NCI-H1694 treated with DMSO at 0.1 percent for 48 hours (cell line): ENCODE measurements around the gene ZBTB20.
"Not testable (repeated sequence)": the region's sequence is repeated elsewhere in the genome, so short reads cannot be mapped to it uniquely, and the experiment has no call there.

ENCODE experiments used
- DNase-seq: peaks from one replicate; lab custom pipeline; 2025; lab: John Stamatoyannopoulos, UW

ZBTB20 gene

DNA sequence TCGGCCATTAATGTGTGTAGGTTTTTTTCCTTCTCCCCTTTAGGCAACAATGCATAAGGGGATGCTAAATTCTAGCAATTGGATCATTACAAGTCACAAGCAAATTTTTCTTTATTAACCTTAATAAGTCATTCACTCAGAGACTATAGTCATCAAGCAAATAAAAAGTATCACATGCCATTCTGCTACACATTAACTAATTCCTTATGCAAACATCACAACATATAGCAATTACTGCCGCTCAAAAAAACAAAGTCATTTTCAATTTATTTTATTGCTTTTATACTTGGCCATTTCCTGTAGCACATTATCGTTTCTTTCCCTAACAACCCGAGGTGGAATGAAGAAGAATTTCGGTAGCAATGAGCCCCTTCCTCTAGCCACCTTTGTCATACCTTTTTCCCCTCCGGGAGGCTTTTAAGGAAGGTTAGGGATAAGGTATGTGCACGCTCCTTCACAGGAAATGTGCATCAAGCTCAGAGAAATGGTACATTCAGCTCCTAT is 432.1 kb downstream of the ZBTB20 start:
- no peak for DNase-seq

DNA sequence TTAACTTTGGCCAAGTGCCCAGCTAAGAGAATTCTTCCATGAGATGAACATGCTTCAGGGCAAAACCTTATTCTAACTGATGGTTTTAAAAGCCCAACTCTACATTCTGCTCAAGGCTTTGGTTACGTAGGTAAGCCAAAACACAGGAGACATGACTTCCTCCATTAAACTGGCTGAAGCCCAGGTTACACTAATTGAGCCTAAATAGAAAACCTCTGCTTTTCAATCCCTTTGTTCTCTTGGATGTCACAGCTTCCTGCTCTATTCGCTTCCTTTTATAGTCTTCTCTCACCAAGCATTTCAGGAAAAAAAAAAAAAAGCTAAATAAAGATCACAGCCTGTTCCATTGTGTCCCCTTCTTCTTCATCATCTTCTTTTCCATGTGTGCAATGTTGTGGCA is 432.9 kb downstream of the ZBTB20 start:
- no peak for DNase-seq

DNA sequence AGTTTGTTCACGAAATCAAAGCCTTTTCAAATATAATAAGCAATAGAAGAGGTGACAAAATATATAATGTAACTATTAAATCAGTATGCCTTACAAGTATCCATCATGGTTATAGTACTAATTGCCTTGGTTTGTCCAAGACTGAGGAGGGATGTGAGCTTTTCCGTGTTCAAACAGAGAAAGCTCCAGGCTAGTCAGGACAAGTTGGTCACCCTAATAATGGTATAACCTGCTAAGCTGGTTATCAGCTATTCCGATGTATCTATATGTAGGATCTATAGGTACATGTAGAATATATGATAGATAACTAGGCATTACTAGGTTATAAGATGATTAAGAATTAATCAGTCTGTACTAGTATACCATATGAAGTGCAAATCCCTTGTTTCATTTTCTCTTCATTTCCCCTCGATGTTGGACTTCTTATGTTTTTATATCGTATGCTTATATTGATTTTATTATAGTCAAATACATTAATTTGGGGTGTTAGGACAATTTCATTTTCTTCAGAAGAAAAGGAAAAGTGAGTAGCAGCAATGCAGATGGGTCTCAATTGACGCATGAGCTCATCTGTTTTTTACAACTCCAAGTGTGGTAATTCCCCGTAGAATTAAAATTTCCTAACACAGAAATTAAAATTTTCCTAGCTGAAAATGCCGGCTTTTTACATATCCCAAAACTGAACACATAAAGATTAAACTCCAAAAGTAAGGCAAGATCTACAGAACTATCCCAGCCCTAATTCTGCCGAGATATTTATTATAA is 434.2 kb downstream of the ZBTB20 start:
- DNase-seq, result no peak

- no peak for DNase-seq
These were observed 435.7 kb downstream of the ZBTB20 start for GRCh38 chr3:114711321-114711886.

GRCh38 chr3:114709102-114709501 is 438.0 kb downstream of the ZBTB20 start:
- no peak for DNase-seq

DNA sequence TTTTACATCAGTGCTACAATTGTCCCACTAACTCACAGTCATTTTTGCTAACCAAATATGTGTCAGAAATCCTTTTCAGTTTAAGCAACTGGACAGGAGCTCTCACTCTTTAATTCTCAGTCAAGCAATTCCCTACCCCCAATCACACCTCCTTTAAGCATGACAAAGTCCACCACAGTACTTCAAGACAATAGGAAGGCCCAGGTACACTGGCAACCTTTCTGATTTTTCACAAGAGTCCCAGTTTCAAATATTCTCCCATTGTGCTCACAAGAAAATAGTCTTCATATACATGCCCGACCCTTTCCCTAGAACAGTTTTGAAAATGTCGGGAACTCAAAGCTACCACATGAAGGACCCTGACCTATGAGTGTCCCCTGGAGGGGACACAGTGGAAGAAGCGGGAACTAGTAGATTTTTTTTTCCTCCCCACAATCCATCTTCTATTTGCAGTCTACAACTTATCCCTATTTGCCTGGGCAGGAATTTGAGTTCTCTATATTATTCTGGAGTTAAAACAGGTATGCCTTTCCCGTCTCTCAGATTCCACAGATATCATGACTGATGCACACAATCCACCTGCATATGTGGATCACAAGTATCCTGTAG is 439.7 kb downstream of the ZBTB20 start:
- DNase-seq, result no peak

DNA sequence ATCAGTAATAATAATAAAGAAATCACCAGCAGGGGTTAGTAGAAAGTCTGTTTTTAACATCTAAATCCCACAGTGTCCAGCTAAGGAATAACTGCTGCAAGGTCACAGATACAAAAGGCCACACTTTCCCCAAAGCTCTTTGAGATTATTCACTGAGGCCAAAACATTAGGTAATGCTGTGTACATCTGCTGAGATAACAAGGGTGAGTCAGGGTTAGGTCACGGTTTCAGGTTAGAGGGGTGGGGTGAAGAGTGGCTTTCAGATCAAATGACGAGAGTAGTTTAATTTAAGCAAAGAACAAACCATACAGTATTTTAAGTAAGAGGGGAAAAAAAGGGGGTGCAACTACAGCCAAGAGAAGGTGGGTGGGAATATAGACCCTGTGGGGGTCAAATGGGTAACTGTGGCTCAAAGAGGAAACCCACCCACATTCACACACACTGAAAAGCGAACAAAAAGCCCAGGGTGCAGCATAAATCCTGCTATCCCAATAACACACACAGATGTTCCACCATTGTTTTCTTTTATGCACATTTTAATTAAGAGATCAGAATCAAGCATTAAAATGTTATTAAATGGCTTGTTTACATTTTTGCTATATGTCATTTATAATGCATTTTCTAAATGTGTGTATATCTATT is 440.4 kb downstream of the ZBTB20 start:
- no peak for DNase-seq

DNA sequence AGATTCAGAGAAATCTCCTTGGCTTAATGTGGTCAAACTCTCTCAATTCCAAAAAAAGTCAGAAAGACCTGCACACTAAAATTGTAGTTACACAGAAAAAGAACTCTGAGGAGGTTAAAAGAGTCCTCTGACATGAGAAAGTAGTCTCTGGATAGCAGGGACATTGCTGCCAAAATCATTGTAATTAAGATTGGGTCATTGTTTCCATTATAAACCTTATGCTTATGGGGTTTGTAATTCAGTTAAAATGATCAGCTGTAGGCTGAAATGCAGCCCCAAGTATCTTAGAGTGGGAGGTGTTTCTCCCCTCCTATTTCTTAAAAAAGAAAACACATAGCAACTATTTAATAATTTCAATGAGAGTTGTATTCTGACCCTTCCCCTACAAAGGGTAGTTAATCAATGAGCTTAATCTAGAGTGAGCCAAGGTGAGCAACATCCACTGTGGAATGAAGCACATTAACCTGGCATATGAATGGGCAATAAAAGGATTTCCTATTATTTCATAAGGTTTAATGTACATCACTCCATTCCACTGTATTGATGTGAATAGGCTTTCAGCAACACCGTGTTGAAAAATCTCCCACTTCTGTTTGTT is 446.4 kb downstream of the ZBTB20 start:
- no peak for DNase-seq

- no peak for DNase-seq
These were observed 448.7 kb downstream of the ZBTB20 start for GRCh38 chr3:114698146-114699105.

GRCh38 chr3:114697401-114697800 is 449.7 kb downstream of the ZBTB20 start:
- no peak for DNase-seq

- no peak for DNase-seq
These were observed 452.8 kb downstream of the ZBTB20 start for GRCh38 chr3:114694251-114694650.

DNA sequence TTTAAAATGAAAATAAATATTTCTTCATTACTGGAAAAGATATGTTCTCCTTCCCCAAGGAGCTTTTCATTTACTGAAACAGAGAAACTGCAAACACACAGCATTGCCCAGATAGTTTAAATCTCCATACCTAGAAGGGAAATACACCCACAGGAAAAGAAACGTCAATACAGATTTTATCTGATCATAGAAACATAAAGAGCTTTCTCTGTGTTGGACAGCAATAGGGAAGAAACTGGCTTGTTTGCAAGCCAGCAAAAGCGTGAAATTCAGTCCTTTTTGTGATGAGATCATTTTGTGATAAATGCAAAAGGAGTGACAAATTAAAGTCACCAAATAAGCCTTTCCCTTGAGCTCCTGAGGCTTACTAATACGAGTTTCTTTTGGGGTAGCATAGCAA is 455.2 kb downstream of the ZBTB20 start:
- DNase-seq, result no peak

GRCh38 chr3:114690911-114691310 is 456.2 kb downstream of the ZBTB20 start:
- DNase-seq, result no peak

GRCh38 chr3:114687151-114687550 is 459.9 kb downstream of the ZBTB20 start:
- DNase-seq, result no peak

GRCh38 chr3:114686621-114687020 is 460.5 kb downstream of the ZBTB20 start:
- DNase-seq, result no peak

DNA sequence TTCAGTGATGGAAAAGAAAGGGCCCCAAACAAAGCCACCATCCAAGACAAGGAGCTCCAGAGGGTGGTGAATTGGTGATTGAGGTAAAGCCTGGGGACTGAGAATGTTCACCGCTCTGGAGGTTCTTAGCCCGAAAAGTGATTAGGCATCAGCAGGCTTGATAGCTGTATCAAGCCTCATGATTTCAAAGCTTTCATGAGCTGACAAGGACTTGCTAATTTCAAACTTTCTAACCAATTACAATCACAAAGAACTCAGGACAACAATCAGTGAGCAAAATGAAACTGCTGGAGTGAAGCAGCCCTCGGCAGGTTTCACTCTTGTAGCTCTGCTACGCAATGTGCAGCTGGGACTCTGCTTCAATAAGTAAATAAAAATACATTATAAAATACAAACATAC is 461.9 kb downstream of the ZBTB20 start:
- DNase-seq, result no peak

DNA sequence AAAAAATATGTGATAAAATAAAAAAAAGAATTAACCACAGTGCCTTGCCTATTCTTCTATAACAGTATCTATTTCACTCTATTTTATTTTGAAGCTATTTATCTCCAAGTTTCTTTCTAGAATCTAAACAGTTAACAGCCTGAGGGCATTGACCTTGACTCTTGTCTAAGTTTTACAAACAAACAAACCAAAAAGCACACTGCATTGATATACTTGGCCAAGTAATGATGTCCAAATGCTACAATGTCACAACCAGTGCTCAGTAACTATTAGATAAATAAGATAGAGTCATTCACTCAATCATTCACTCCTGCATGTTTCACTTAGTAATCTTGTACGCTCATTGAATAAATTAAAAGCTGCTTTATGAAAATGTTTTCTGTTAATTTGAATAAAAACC is 466.8 kb downstream of the ZBTB20 start:
- DNase-seq, result no peak

- DNase-seq, result not testable (repeated sequence)
These were observed 467.3 kb downstream of the ZBTB20 start for GRCh38 chr3:114679773-114680172.

DNA sequence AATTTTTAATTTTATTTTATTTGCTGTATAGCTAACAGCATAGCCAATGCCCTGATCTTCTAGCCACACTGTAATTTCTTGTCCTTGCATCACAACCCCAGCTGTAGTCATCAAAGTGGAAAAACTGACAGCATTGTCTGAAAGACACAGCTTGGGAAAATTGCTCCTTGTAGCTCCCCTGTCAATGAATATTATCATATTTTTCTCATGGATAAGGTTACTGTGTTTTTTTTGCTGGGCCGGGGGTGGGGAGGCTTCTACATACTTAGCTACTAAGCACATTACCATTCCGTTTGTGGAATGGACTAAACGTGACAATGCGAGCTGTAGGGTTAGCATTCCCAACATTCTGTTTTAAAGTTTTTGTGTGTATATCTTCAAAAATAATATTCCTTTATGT is 472.0 kb downstream of the ZBTB20 start:
- no peak for DNase-seq

DNA sequence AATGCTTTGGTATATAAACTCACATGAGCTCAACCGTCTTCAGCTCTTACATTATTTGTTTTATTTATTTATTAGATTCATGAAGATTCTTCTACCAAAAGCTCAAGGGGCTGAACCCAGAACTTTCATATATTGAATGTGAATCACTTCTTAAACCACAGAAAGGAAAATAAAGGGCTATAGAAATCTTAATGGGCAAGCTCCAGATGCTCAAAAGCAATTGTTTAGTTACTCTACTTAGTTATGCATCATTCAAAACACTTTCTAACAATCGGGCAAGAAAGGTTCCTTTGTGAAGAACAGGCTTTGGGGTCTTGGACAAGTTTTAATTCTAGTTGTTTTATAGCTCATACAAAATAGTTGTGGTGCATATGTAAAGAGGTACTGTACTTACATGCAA is 473.1 kb downstream of the ZBTB20 start:
- no peak for DNase-seq

DNA sequence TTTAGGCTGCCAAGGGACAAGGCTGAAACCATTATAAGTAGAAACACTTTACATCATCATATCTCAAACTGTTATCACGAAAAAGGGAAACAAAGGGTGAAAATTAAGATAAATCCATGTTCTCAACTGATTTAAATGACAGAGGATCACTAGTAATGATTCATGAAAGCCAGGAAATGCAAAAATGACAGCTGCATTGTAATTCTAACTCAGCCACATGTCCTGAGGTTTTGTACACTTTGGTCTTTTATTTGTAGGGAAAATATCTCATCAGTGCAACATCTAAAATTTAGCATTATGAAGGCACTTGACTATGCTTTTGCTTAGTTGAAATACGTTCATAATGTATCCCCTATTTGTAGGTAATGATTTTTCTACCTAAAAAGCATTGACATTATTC is 473.6 kb downstream of the ZBTB20 start:
- no peak for DNase-seq
